Stomach smooth muscle (tissue), 2 donors: Measurements from ENCODE around the gene KLHL3.

Source experiments
- H3K27ac ChIP-seq: one replicate; pipeline ENCODE4 v1.7.0; 2013; ENCODE audit warnings: mild to moderate bottlenecking, low read length, inconsistent platforms
- H3K27me3 ChIP-seq, 2 donors: one replicate each; pipeline ENCODE4 v1.7.0; 2013; ENCODE audit warnings: low read length in 2 of 2; ENCODE audit not compliant: insufficient read depth in 2 of 2, control insufficient read depth in 1 of 2
- H3K36me3 ChIP-seq, 2 donors: one replicate each; pipeline ENCODE4 v1.7.0; 2013; ENCODE audit warnings: low read length in 2 of 2; ENCODE audit not compliant: control insufficient read depth in 2 of 2, insufficient read depth in 2 of 2
- H3K4me1 ChIP-seq: one replicate; pipeline ENCODE4 v1.7.0; 2013; ENCODE audit warnings: low read length; ENCODE audit not compliant: control insufficient read depth, insufficient read depth
- H3K4me3 ChIP-seq, 2 donors: one replicate each; pipeline ENCODE4 v1.7.0; 2013; ENCODE audit warnings: low read length in 2 of 2
- H3K9ac ChIP-seq, 2 donors: one replicate each; pipeline ENCODE4 v1.7.0; 2013; ENCODE audit warnings: low read length in 2 of 2, mild to moderate bottlenecking in 1 of 2
- H3K9me3 ChIP-seq, 2 donors: one replicate each; pipeline ENCODE4 v1.7.0; 2013; ENCODE audit warnings: low read length in 2 of 2; ENCODE audit not compliant: control insufficient read depth in 2 of 2
- donor health status: healthy.
- donor health status: Pancreatic carcinoma.

KLHL3 gene

GRCh38 chr5:137708062-137708461 lies 27.8 kb downstream of the KLHL3 start:
- H3K27ac ChIP-seq = no peak overlapping the region
- H3K36me3 ChIP-seq = no peaks in the 10 kb centered on the region
- H3K9me3 ChIP-seq = peaks cover 2 to 3% of the 10 kb centered on the region in 2 donors
- H3K27me3 ChIP-seq = no peaks in the 10 kb centered on the region
- no peaks in the 10 kb centered on the region for H3K4me1 ChIP-seq
- no peak overlapping the region for H3K9ac ChIP-seq
- H3K4me3 ChIP-seq = no peak overlapping the region

- H3K27ac ChIP-seq = no peak overlapping the region
- no peaks in the 10 kb centered on the region for H3K4me1 ChIP-seq
- H3K9me3 ChIP-seq = no peaks in the 10 kb centered on the region
- H3K27me3 ChIP-seq = no peaks in the 10 kb centered on the region
- H3K36me3 ChIP-seq = no peaks in the 10 kb centered on the region
- H3K4me3 ChIP-seq = no peak overlapping the region
- H3K9ac ChIP-seq = no peak overlapping the region
These were observed 29.0 kb downstream of the KLHL3 start for GRCh38 chr5:137706841-137707240.

GRCh38 chr5:137705106-137705505 lies 30.8 kb downstream of the KLHL3 start:
- no peak overlapping the region for H3K27ac ChIP-seq
- H3K9me3 ChIP-seq = no peaks in the 10 kb centered on the region
- no peaks in the 10 kb centered on the region for H3K27me3 ChIP-seq
- H3K4me1 ChIP-seq = no peaks in the 10 kb centered on the region
- no peaks in the 10 kb centered on the region for H3K36me3 ChIP-seq
- H3K9ac ChIP-seq = no peak overlapping the region
- no peak overlapping the region for H3K4me3 ChIP-seq

GRCh38 chr5:137703565-137703964 lies 32.3 kb downstream of the KLHL3 start:
- Histone ChIP-seq H3K36me3 (no peaks in the 10 kb centered on the region), H3K27ac (no peak overlapping the region), H3K9me3 (no peaks in the 10 kb centered on the region), H3K27me3 (no peaks in the 10 kb centered on the region), H3K4me3 (no peak overlapping the region), H3K4me1 (no peaks in the 10 kb centered on the region), H3K9ac (no peak overlapping the region)

GRCh38 chr5:137700282-137700680 lies 35.6 kb downstream of the KLHL3 start:
- H3K36me3 ChIP-seq = no peaks in the 10 kb centered on the region
- peaks cover 2% of the 10 kb centered on the region for H3K4me1 ChIP-seq
- H3K9ac ChIP-seq = no peak overlapping the region
- H3K4me3 ChIP-seq = no peak overlapping the region
- no peaks in the 10 kb centered on the region for H3K27me3 ChIP-seq
- no peaks in the 10 kb centered on the region for H3K9me3 ChIP-seq
- no peak overlapping the region for H3K27ac ChIP-seq

- no peak overlapping the region for H3K4me3 ChIP-seq
- H3K27me3 ChIP-seq = no peaks in the 10 kb centered on the region
- no peak overlapping the region for H3K9ac ChIP-seq
- no peaks in the 10 kb centered on the region for H3K9me3 ChIP-seq
- H3K4me1 ChIP-seq = peaks cover 2% of the 10 kb centered on the region
- no peak overlapping the region for H3K27ac ChIP-seq
- no peaks in the 10 kb centered on the region for H3K36me3 ChIP-seq
These were observed 36.3 kb downstream of the KLHL3 start for GRCh38 chr5:137699336-137700281.

GRCh38 chr5:137696481-137696880 lies 39.4 kb downstream of the KLHL3 start:
- Histone ChIP-seq H3K4me1 (peaks cover 2% of the 10 kb centered on the region), H3K9me3 (no peaks in the 10 kb centered on the region), H3K4me3 (no peak overlapping the region), H3K36me3 (no peaks in the 10 kb centered on the region), H3K9ac (no peak overlapping the region), H3K27ac (no peak overlapping the region), H3K27me3 (no peaks in the 10 kb centered on the region)

GRCh38 chr5:137695651-137696428 lies 40.0 kb downstream of the KLHL3 start:
- Histone ChIP-seq H3K9me3 (no peaks in the 10 kb centered on the region), H3K27ac (no peak overlapping the region), H3K27me3 (no peaks in the 10 kb centered on the region), H3K36me3 (no peaks in the 10 kb centered on the region), H3K4me3 (no peak overlapping the region), H3K4me1 (peaks cover 2% of the 10 kb centered on the region), H3K9ac (no peak overlapping the region)

GRCh38 chr5:137693951-137694721 lies 41.8 kb downstream of the KLHL3 start:
- no peaks in the 10 kb centered on the region for H3K27me3 ChIP-seq
- H3K9me3 ChIP-seq = no peaks in the 10 kb centered on the region
- H3K27ac ChIP-seq = no peak overlapping the region
- H3K4me1 ChIP-seq = peaks cover 2% of the 10 kb centered on the region
- H3K36me3 ChIP-seq = no peaks in the 10 kb centered on the region
- no peak overlapping the region for H3K9ac ChIP-seq
- no peak overlapping the region for H3K4me3 ChIP-seq

- peaks cover 2% of the 10 kb centered on the region for H3K4me1 ChIP-seq
- no peak overlapping the region for H3K4me3 ChIP-seq
- no peaks in the 10 kb centered on the region for H3K36me3 ChIP-seq
- H3K9me3 ChIP-seq = no peaks in the 10 kb centered on the region
- H3K27ac ChIP-seq = no peak overlapping the region
- H3K27me3 ChIP-seq = no peaks in the 10 kb centered on the region
- H3K9ac ChIP-seq = no peak overlapping the region
These were observed 42.5 kb downstream of the KLHL3 start for GRCh38 chr5:137693307-137693950.
